NCI-H774 (cell line): ENCODE results near the gene ACKR3.

Experiments
- DNase-seq: peaks from one replicate; lab custom pipeline; 2025; lab: John Stamatoyannopoulos, UW

ACKR3 gene

DNA sequence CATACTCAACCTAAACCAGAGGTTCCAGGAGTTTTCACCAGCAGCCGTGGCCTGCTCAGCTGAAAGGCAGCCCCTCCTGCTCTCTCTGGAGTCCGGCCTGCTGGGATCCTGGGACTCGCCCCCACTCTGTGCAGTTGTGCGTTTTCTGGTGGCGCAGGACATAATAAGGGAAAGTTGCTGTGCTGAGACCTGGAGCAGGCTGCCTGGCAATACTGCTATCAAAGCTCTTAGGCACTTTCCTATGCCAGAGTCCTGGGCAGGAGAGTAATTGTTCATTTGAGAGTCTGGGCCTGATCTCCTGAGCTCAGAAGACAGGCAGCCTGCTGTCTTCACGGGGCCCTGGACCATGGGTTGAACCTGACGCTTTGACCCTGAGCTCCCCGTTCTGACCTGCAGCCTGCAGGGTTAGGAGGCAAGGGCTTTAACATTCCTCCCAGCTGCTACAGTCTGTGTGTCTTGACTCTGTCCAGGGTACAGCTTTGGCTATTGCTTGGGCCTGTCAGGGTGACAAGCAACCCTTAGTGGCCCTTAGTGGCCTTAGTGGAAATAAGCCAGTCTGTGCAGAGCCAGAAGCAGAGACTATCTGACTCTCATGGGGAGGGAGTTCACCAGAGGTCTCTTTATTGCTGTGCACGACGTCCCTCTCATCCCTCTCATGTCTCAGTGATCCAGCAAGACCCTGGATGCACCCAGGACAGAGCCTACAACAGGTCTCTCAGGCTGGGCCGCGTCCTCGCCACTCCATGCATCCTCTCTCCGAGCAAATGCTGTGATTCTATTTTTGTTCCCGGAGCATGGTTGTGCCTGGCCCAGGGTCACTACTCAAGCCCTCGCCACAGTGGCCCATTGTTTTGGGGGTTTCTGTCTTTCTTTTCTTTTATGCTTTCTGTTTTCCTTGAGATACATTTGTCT is 60.6 kb downstream of the ACKR3 start:
- DNase-seq, result no peak

DNA sequence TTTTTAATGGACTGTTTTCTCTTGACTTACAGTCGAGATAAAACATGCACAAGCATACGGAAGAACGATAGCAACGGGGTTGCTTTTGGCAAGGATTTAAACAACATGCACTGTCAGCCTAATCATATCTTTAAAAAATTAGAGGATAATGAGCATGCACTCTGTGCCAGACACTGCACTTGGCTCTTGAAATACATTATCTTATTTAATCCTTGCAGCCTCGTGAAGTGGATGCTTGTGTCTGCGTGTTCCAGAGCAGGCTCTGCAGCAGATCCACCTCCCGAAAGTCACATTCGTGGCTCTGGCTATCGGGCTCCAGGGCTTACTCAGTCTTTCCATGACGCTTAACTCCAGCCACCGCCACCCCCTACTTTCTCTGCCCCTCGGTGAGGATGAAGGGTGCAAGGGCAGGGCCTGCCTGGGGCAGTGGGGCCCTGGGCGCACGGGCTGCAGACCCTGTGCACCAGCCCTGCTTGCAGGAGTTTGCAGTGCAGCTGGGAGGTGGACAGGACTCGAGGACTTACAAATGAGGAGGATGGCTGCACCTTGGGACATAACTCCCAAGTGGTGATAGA is 61.7 kb downstream of the ACKR3 start:
- DNase-seq, result no peak

DNA sequence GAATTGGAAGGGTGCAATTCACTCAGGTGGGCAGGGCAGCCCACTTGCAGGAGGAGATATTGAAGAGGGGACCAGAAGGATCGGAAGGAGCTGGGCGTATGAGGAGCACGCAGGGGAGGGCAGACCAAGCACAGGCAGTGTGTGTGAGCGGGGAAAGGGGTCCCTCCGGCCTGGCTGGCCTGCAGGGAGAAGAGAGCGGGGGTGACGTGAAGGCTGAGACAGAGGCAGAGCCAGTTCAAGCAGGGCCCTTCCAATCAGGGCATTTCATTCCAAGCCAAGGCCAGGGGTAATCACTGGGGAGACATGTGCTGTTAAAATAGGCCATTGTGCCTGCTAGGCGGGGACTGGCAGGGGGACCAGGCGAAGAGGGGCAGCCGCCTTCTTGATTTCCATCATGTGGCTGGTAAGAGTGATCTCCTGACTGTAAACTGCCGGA is 62.2 kb downstream of the ACKR3 start:
- no peak for DNase-seq
